GM23248 (cell line): ENCODE measurements around the gene NFIA. TPM values are rescaled to one million over a fixed set of nuclear protein-coding genes. Genes with fewer than 3 reads are reported as not detected.

ENCODE experiments used
- DNase-seq: peaks from one replicate; pipeline ENCODE4 v3.0.0-alpha.2; 2015
- H2AFZ ChIP-seq: fragments of 200-600 bp; sonication (generic); 2 replicates; pipeline ENCODE4 v1.6.1; 2016; ENCODE audit warnings: antibody characterized with exemption
- H3F3A ChIP-seq: fragments of 200-600 bp; sonication (generic); 2 replicates; pipeline ENCODE4 v1.6.1; 2016; ENCODE audit warnings: mild to moderate bottlenecking, antibody characterized with exemption, mixed run types; ENCODE audit not compliant: insufficient read depth
- H3K27ac ChIP-seq: fragments of 200-600 bp; sonication (generic); 2 replicates; pipeline ENCODE4 v1.5.1; 2016; ENCODE audit warnings: mild to moderate bottlenecking
- H3K27me3 ChIP-seq: fragments of 200-600 bp; sonication (generic); replicated peaks from 2 replicates; pipeline ENCODE4 v1.6.1; 2016; ENCODE audit warnings: mild to moderate bottlenecking; ENCODE audit not compliant: insufficient read depth
- H3K36me3 ChIP-seq: fragments of 200-600 bp; sonication (generic); 2 replicates; pipeline ENCODE4 v1.6.1; 2016; ENCODE audit warnings: low read depth, mild to moderate bottlenecking
- H3K4me1 ChIP-seq: fragments of 200-600 bp; sonication (generic); 2 replicates; pipeline ENCODE4 v1.6.1; 2016; ENCODE audit warnings: mild to moderate bottlenecking; ENCODE audit not compliant: insufficient read depth
- H3K4me2 ChIP-seq: fragments of 200-600 bp; sonication (generic); one replicate; pipeline ENCODE4 v1.6.1; 2016; ENCODE audit warnings: mild to moderate bottlenecking; ENCODE audit not compliant: unreplicated experiment
- H3K4me3 ChIP-seq: fragments of 200-600 bp; sonication (generic); 2 replicates; pipeline ENCODE4 v1.5.1; 2016; ENCODE audit warnings: mild to moderate bottlenecking
- H3K79me2 ChIP-seq: fragments of 200-600 bp; sonication (generic); 2 replicates; pipeline ENCODE4 v1.6.1; 2016; ENCODE audit warnings: mild to moderate bottlenecking; ENCODE audit not compliant: insufficient read depth
- H3K9ac ChIP-seq: fragments of 200-600 bp; sonication (generic); 2 replicates; pipeline ENCODE4 v1.6.1; 2016; ENCODE audit warnings: mild to moderate bottlenecking
- H3K9me2 ChIP-seq: fragments of 200-600 bp; sonication (generic); 2 replicates; pipeline ENCODE4 v1.6.1; 2016; ENCODE audit warnings: mixed run types, mild to moderate bottlenecking, moderate library complexity; ENCODE audit not compliant: insufficient read depth
- H3K9me3 ChIP-seq: fragments of 200-600 bp; sonication (generic); one replicate; pipeline ENCODE4 v1.6.1; 2017; ENCODE audit warnings: low read depth
- H4K20me1 ChIP-seq: fragments of 200-600 bp; sonication (generic); 2 replicates; pipeline ENCODE4 v1.6.0; 2016; ENCODE audit not compliant: insufficient read depth
- EZH2 ChIP-seq: fragments of 200-600 bp; sonication (generic); IDR thresholded peaks from 2 replicates; pipeline ENCODE4 v1.6.1; 2018; ENCODE audit warnings: antibody characterized with exemption, mild to moderate bottlenecking; ENCODE audit not compliant: insufficient read depth, poor library complexity, severe bottlenecking
- EZH2phosphoT487 ChIP-seq: fragments of 200-600 bp; sonication (generic); IDR thresholded peaks from 2 replicates; pipeline ENCODE4 v1.6.1; 2018; ENCODE audit warnings: antibody characterized with exemption, moderate library complexity, mild to moderate bottlenecking, low read depth; ENCODE audit not compliant: insufficient read depth
- WGBS, 2 experiments: methylation state at CpG; one replicate each; pipeline ENCODE4 v1.1.6; 2015 to 2017; ENCODE audit warnings: low lambda C conversion rate in 2 of 2, low coverage in 1 of 2; ENCODE audit errors: missing lambda C conversion rate in 2 of 2; 5-methylcytosine and 5-hydroxymethylcytosine counted together
- in situ Hi-C: fragments of 300-500 bp; cut with MboI; formaldehyde crosslinking; loops from 2 replicates; pipeline ENCODE4 v1.15.0; 2020
- polyA plus RNA-seq: library from polyadenylated mRNA; unstranded; fragments of >200 nt; fragmentation: Nextera tagmentation; extraction: Ambion mirVana; gene quantifications from 2 replicates; pipeline ENCODE4 v1.2.1, GENCODE V29; 2016
- total RNA-seq: library from RNA; depleted of rRNA; stranded (reverse); fragments of >200 nt; shearing (Covaris generic); gene quantifications from 2 replicates; pipeline ENCODE4 v1.2.3, GENCODE V29; 2014

Gene NFIA
- total and polyA plus RNA-seq, 2 experiments from 2014 or later = 3.4 to 8.8 TPM

- H4K20me1 ChIP-seq = no peaks in the 10 kb centered on the region
- no peak overlapping the region for H3K9ac ChIP-seq
- H3K36me3 ChIP-seq = no peaks in the 10 kb centered on the region
- peaks cover 36% of the 10 kb centered on the region for H3K27me3 ChIP-seq
- no peaks in the 10 kb centered on the region for H3F3A ChIP-seq
- H3K4me3 ChIP-seq = peak overlapping the region; percentile 58
- H3K27ac ChIP-seq = no peak overlapping the region
- WGBS, 2 experiments = 13 to 17% methylated on average over 46 to 52 of the region's 54 CpGs
- peak overlapping the region; percentile 55 for H2AFZ ChIP-seq
- H3K9me3 ChIP-seq = no peaks in the 10 kb centered on the region
- peak; percentile 39 for DNase-seq
- H3K9me2 ChIP-seq = no peaks in the 10 kb centered on the region
- in situ Hi-C loops = loop anchor here (25.0 kb wide), 1 partner anchor 283 kb away; no protein-coding TSS in a partner anchor
- TF ChIP-seq EZH2 = peak; percentile 62
- TF ChIP-seq EZH2phosphoT487 = 0 out of 2 replicates have a peak, but pooled peaks have one; percentile 26
- H3K4me2 ChIP-seq = peak overlapping the region; percentile 29
- no peaks in the 10 kb centered on the region for H3K4me1 ChIP-seq
- H3K79me2 ChIP-seq = no peaks in the 10 kb centered on the region
Measured at GRCh38 chr1:61053712-61054600, 28.4 kb upstream of the NFIA start.

- WGBS, 2 experiments = 88 to 90% methylated on average over 13 of the region's 13 CpGs
- Histone ChIP-seq H3K9ac (no peak overlapping the region), H3K36me3 (no peaks in the 10 kb centered on the region), H3K27me3 (peaks cover 36% of the 10 kb centered on the region), H4K20me1 (no peaks in the 10 kb centered on the region), H2AFZ (no peak overlapping the region), H3F3A (no peaks in the 10 kb centered on the region), H3K4me2 (no peak overlapping the region), H3K9me2 (no peaks in the 10 kb centered on the region), H3K4me3 (no peak overlapping the region), H3K4me1 (no peaks in the 10 kb centered on the region), H3K79me2 (no peaks in the 10 kb centered on the region), H3K9me3 (no peaks in the 10 kb centered on the region), H3K27ac (no peak overlapping the region)
- TF ChIP-seq EZH2 (no peak), EZH2phosphoT487 (no peak)
- in situ Hi-C loops = loop anchor here (25.0 kb wide), 1 partner anchor 283 kb away; no protein-coding TSS in a partner anchor
- DNase-seq = no peak
Measured at GRCh38 chr1:61054601-61054993, 27.8 kb upstream of the NFIA start.

GRCh38 chr1:61055110-61055614, 27.2 kb upstream of the NFIA start:
- no peaks in the 10 kb centered on the region for H3K9me3 ChIP-seq
- H3K4me3 ChIP-seq = no peak overlapping the region
- no peak overlapping the region for H3K9ac ChIP-seq
- H4K20me1 ChIP-seq = no peaks in the 10 kb centered on the region
- in situ Hi-C loops = loop anchor here (25.0 kb wide), 1 partner anchor 282 kb away; no protein-coding TSS in a partner anchor
- TF ChIP-seq EZH2phosphoT487 (no peak), EZH2 (no peak)
- peaks cover 36% of the 10 kb centered on the region for H3K27me3 ChIP-seq
- H3K79me2 ChIP-seq = no peaks in the 10 kb centered on the region
- no peaks in the 10 kb centered on the region for H3K9me2 ChIP-seq
- no peaks in the 10 kb centered on the region for H3F3A ChIP-seq
- H3K36me3 ChIP-seq = no peaks in the 10 kb centered on the region
- peak; percentile 26 for DNase-seq
- no peak overlapping the region for H3K27ac ChIP-seq
- no peak overlapping the region for H2AFZ ChIP-seq
- H3K4me2 ChIP-seq = no peak overlapping the region
- H3K4me1 ChIP-seq = no peaks in the 10 kb centered on the region

GRCh38 chr1:61056196-61056572, 26.2 kb upstream of the NFIA start:
- H3K27ac ChIP-seq = no peak overlapping the region
- no peaks in the 10 kb centered on the region for H4K20me1 ChIP-seq
- H3K4me2 ChIP-seq = peak overlapping the region; percentile 96
- 83% methylated on average over 2 of the region's 2 CpGs for WGBS, 2 experiments
- H3K4me3 ChIP-seq = peak overlapping the region; percentile 94; the same call in 1 of the 2 replicates
- H3K9me2 ChIP-seq = no peaks in the 10 kb centered on the region
- peak overlapping the region; percentile 79; the same call in 1 of the 2 replicates for H3K9ac ChIP-seq
- no peak for DNase-seq
- no peaks in the 10 kb centered on the region for H3K9me3 ChIP-seq
- H3K27me3 ChIP-seq = peaks cover 34% of the 10 kb centered on the region
- H3F3A ChIP-seq = no peaks in the 10 kb centered on the region
- no peaks in the 10 kb centered on the region for H3K79me2 ChIP-seq
- H3K4me1 ChIP-seq = no peaks in the 10 kb centered on the region
- no peaks in the 10 kb centered on the region for H3K36me3 ChIP-seq
- in situ Hi-C loops = loop anchor here (25.0 kb wide), 1 partner anchor 281 kb away; no protein-coding TSS in a partner anchor
- H2AFZ ChIP-seq = peak overlapping the region; percentile 95; the same call in 1 of the 2 replicates
- no peak for TF ChIP-seq EZH2phosphoT487
